ENCODE results near the gene SLC25A3. TPM values are rescaled to one million over a fixed set of nuclear protein-coding genes. Genes with fewer than 3 reads are reported as not detected.
A peak's percentile ranks its signal among the peaks of the same experiment; 100 is the strongest.

Gene SLC25A3
- polyA plus RNA-seq, 3 donors, result 325 to 453 (median 342) TPM

- no peaks in the 10 kb centered on the region for H3K4me1 Mint-ChIP-seq
- Histone ChIP-seq H3K27ac (ENCODE audit: low read depth in 1 of 2, low read length in 2 of 2) (no peak overlapping the region), H3K4me2 (replicated peaks; ENCODE audit: extremely low read depth, low read length, poor library complexity, severe bottlenecking) (no peak overlapping the region), H3K4me3 (replicated peaks in 1 of 3; ENCODE audit: low read depth in 2 of 3, low read length in 3 of 3) (no peak overlapping the region), H2AFZ (ENCODE audit: insufficient read depth, low read depth, low read length, poor library complexity, severe bottlenecking) (no peak overlapping the region), H3K4me1 (ENCODE audit: control insufficient read depth in 1 of 2, insufficient read depth in 2 of 2, low read length in 2 of 2) (no peaks in the 10 kb centered on the region), H3K9ac (ENCODE audit: insufficient read depth, low read length, poor library complexity, severe bottlenecking) (no peak overlapping the region), H3K9me3 (replicated peaks in 1 of 2; ENCODE audit: control insufficient read depth in 1 of 2, insufficient read depth in 1 of 2, low read length in 2 of 2) (no peaks in the 10 kb centered on the region), H3K36me3 (replicated peaks in 1 of 2; ENCODE audit: control insufficient read depth in 1 of 2, insufficient read depth in 2 of 2, low read length in 2 of 2) (no peaks in the 10 kb centered on the region), H3K27me3 (ENCODE audit: control insufficient read depth in 2 of 2, insufficient read depth in 2 of 2, low read length in 2 of 2) (no peaks in the 10 kb centered on the region), H3K79me2 (ENCODE audit: insufficient read depth, low read length) (no peaks in the 10 kb centered on the region), H4K20me1 (ENCODE audit: insufficient read depth, low read length) (no peaks in the 10 kb centered on the region)
- no peak for DNase-seq
- no CpG with 5 or more reads among the region's 1 CpG for WGBS (ENCODE audit: insufficient coverage)
- intact Hi-C loops (cut with micrococcal nuclease), result no loop called here
- no peak for TF ChIP-seq CTCF (IDR thresholded peaks at IDR 0.05)
- H3K27me3 Mint-ChIP-seq (ENCODE audit: low read depth in 3 of 3), result peaks cover 0 to 2% (median 2%) of the 10 kb centered on the region in 3 donors
- no peak overlapping the region for H3K4me3 Mint-ChIP-seq
- H3K9me3 Mint-ChIP-seq, result peaks cover 0 to 3% (median 2%) of the 10 kb centered on the region in 7 donors
- H3K36me3 Mint-ChIP-seq, result no peaks in the 10 kb centered on the region
- no peak overlapping the region for H3K27ac Mint-ChIP-seq
Observed at GRCh38 chr12:98559666-98560065, 33.8 kb upstream of the SLC25A3 start.

- Mint-ChIP-seq H3K27ac (peak overlapping the region in 1 of 7 donors; percentile 65), H3K27me3 (ENCODE audit: low read depth in 3 of 3) (peaks cover 0 to 2% (median 2%) of the 10 kb centered on the region in 3 donors), H3K4me1 (peaks cover 5% of the 10 kb centered on the region), H3K9me3 (peaks cover 0 to 3% (median 2%) of the 10 kb centered on the region in 7 donors), H3K4me3 (no peak overlapping the region), H3K36me3 (no peaks in the 10 kb centered on the region)
- H3K9ac ChIP-seq (ENCODE audit: insufficient read depth, low read length, poor library complexity, severe bottlenecking), result no peak overlapping the region
- H3K36me3 ChIP-seq (replicated peaks in 1 of 2; ENCODE audit: control insufficient read depth in 1 of 2, insufficient read depth in 2 of 2, low read length in 2 of 2), result no peaks in the 10 kb centered on the region
- no peak for TF ChIP-seq CTCF (IDR thresholded peaks at IDR 0.05)
- H3K4me3 ChIP-seq (replicated peaks in 1 of 3; ENCODE audit: low read depth in 2 of 3, low read length in 3 of 3), result no peak overlapping the region
- H3K27me3 ChIP-seq (ENCODE audit: control insufficient read depth in 2 of 2, insufficient read depth in 2 of 2, low read length in 2 of 2), result no peaks in the 10 kb centered on the region
- WGBS (ENCODE audit: insufficient coverage), result 100% methylated on average over 1 of the region's 3 CpGs
- no peaks in the 10 kb centered on the region for H4K20me1 ChIP-seq (ENCODE audit: insufficient read depth, low read length)
- no peaks in the 10 kb centered on the region for H3K79me2 ChIP-seq (ENCODE audit: insufficient read depth, low read length)
- H3K4me2 ChIP-seq (replicated peaks; ENCODE audit: extremely low read depth, low read length, poor library complexity, severe bottlenecking), result no peak overlapping the region
- peaks cover 0 to 5% of the 10 kb centered on the region in 2 donors for H3K4me1 ChIP-seq (ENCODE audit: control insufficient read depth in 1 of 2, insufficient read depth in 2 of 2, low read length in 2 of 2)
- no peak overlapping the region for H3K27ac ChIP-seq (ENCODE audit: low read depth in 1 of 2, low read length in 2 of 2)
- H3K9me3 ChIP-seq (replicated peaks in 1 of 2; ENCODE audit: control insufficient read depth in 1 of 2, insufficient read depth in 1 of 2, low read length in 2 of 2), result no peaks in the 10 kb centered on the region
- no peak for DNase-seq
- H2AFZ ChIP-seq (ENCODE audit: insufficient read depth, low read depth, low read length, poor library complexity, severe bottlenecking), result no peak overlapping the region
- intact Hi-C loops (cut with micrococcal nuclease), result no loop called here
Observed at GRCh38 chr12:98561846-98562245, 31.6 kb upstream of the SLC25A3 start.

Measured in CD14-positive monocyte (primary cell).